ENCODE data around the gene CAMKK2.

DNA sequence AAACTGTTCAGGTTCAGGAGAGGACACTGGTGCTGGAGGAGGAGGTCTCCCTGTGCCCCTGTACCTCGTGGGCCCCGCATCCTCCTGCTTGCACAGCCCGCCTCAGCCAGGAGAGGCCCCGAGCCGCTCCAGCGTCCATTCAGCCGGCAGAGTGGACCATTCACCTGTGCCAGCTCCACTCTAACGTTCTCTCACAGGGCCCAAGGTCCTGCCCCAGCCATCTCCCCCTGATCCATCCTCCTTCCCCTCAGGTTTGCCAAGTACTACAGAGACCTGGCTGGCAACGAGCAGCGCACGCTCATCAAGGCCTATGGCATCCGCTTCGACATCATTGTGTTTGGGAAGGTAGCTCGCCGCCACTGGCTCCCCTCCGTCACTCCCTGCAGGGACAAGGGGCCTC lies 64.3 kb downstream of the CAMKK2 start:
- TF ChIP-seq POU2F2 (IDR thresholded peaks at IDR 0.05; ENCODE audit: low read depth, low read length): no peak
- no peak for TF ChIP-seq PAX5 (IDR thresholded peaks at IDR 0.05; ENCODE audit: insufficient read depth, low read length, severe bottlenecking)
- no peak for TF ChIP-seq SPI1 (IDR thresholded peaks at IDR 0.05; ENCODE audit: low read depth, low read length)
- no peak for TF ChIP-seq POLR2AphosphoS5 (IDR thresholded peaks at IDR 0.05; ENCODE audit: low read depth, low read length)
